ENCODE data around the gene DSCAM. TPM values are rescaled to one million over a fixed set of nuclear protein-coding genes. Genes with fewer than 3 reads are reported as not detected.

Gene DSCAM
- total RNA-seq, 4 donors from 2014 or later = 0.03 TPM; not detected in 3

DNA sequence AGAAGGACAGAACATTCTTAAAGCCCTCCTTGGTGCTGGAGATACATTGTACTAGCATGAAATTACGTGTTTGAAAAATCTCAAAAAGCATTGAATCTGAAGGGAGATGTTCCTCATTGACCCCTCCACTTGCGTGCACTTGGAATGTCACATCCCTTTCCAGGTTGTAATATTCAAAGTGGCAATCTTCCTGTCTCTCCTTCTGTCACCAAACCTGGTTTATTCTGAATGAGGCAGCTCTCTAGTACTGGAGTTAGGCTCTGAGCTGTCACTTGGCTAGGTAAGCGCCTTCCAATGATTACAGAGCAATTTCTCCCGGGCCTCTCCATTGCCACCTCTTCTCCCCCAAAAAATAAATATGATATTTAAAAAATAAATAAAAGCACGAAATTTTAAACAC is 855 bp downstream of the DSCAM start:
- ATAC-seq (no peak), DNase-seq (no peak)
- Histone ChIP-seq H3K4me3 (no peak overlapping the region), H3K36me3 (no peaks in the 10 kb centered on the region), H3K9me3 (no peaks in the 10 kb centered on the region), H3K27ac (no peak overlapping the region), H3K27me3 (peaks cover 12 to 37% (median 24%) of the 10 kb centered on the region in 3 donors), H3K4me1 (no peaks in the 10 kb centered on the region)
- TF ChIP-seq POLR2A (IDR thresholded peaks at IDR 0.05) (no peak), CTCF (IDR thresholded peaks at IDR 0.05 in 4 of 5, conservative IDR thresholded peaks at IDR 0.05 in 1 of 5) (no peak)
- intact Hi-C loops (cut with DNase I; ENCODE audit: low total_unique reads) = no loop called here
- in situ Hi-C loops (cut with MboI; ENCODE audit: low sequenced_read_pairs in 4 of 4) = no loop called here

DNA sequence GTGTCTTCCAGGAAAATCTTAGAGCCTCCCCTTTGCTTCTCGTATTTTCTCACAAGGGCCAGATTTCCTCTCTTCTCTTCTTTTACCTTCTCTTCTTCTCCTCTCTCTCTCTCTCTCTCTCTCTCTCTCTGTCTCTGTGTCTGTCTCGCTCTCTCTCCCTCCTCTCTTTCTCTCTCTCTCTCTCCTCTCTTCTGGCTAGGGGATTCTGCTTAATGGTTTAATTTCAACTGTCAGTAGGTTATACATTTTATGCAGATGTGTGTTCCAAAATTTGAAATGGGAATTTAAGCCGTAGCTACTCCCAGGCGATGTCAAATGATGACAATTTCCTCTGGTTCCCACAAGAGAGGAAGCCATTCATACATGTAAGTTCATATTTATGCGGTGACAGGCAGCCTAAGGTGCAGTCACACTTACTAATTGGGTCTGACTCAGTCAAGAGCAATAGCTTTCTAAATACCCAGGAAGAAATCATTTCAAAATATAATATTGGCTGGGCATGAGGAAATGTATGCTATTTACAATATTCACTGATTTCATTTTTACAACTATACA is 1.4 kb downstream of the DSCAM start:
- intact Hi-C loops (cut with DNase I; ENCODE audit: low total_unique reads) = no loop called here
- Histone ChIP-seq H3K4me1 (no peaks in the 10 kb centered on the region), H3K4me3 (no peak overlapping the region), H3K9me3 (no peaks in the 10 kb centered on the region), H3K27me3 (peaks cover 12 to 38% (median 26%) of the 10 kb centered on the region in 3 donors), H3K36me3 (no peaks in the 10 kb centered on the region), H3K27ac (no peak overlapping the region)
- in situ Hi-C loops (cut with MboI; ENCODE audit: low sequenced_read_pairs in 4 of 4) = no loop called here
- ATAC-seq = no peak
- DNase-seq = no peak
- TF ChIP-seq CTCF (IDR thresholded peaks at IDR 0.05 in 4 of 5, conservative IDR thresholded peaks at IDR 0.05 in 1 of 5) = no peak
- TF ChIP-seq POLR2A (IDR thresholded peaks at IDR 0.05) = no peak

DNA sequence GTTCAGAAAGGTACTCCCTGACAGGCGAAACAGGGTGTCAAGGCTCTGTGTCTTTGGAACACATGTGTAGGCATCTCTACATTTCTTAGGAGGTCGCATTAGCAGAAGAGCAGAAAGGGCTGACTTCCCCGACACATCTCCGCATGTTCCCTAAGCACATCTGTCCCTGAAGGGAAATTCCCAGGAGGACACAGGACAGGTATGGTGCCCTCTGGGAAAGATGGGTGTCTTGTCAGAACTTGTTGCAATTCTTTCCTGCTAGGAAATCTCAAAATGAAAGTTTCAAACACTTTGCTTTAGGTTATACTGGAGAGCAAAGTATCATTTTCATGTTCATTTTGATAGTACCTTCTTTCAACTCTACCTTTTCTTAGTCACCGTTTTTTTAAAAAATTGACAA is 2.0 kb downstream of the DSCAM start:
- DNase-seq (no peak), ATAC-seq (no peak)
- Histone ChIP-seq H3K27ac (no peak overlapping the region), H3K9me3 (no peaks in the 10 kb centered on the region), H3K4me3 (no peak overlapping the region), H3K4me1 (no peaks in the 10 kb centered on the region), H3K36me3 (no peaks in the 10 kb centered on the region), H3K27me3 (peaks cover 12 to 38% (median 31%) of the 10 kb centered on the region in 3 donors)
- TF ChIP-seq POLR2A (IDR thresholded peaks at IDR 0.05) (no peak), CTCF (IDR thresholded peaks at IDR 0.05 in 4 of 5, conservative IDR thresholded peaks at IDR 0.05 in 1 of 5) (no peak)
- intact Hi-C loops (cut with DNase I; ENCODE audit: low total_unique reads) (no loop called here), in situ Hi-C loops (cut with MboI; ENCODE audit: low sequenced_read_pairs in 4 of 4) (no loop called here)

DNA sequence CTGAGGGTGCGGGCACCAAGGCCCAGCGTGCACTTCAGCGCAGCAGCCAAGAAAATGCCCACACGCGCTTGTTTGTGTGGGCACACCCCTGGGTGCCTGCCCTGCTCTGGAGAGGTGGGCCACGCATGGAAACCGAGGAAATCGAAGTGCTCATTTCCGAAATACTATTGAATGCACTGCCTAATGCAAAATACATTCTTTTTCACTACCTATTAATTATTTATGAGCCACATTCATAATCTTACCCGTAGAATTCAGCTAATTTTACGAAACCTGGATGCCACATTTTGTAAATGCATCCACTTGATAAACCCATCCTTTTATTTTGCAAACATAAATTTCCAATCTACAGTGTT is 4.8 kb downstream of the DSCAM start:
- DNase-seq = no peak
- Histone ChIP-seq H3K27ac (no peak overlapping the region), H3K36me3 (no peaks in the 10 kb centered on the region), H3K9me3 (no peaks in the 10 kb centered on the region), H3K4me1 (no peaks in the 10 kb centered on the region), H3K27me3 (peaks cover 9 to 33% (median 23%) of the 10 kb centered on the region in 3 donors), H3K4me3 (no peak overlapping the region)
- TF ChIP-seq CTCF (IDR thresholded peaks at IDR 0.05 in 4 of 5, conservative IDR thresholded peaks at IDR 0.05 in 1 of 5) (no peak), POLR2A (IDR thresholded peaks at IDR 0.05) (no peak)
- in situ Hi-C loops (cut with MboI; ENCODE audit: low sequenced_read_pairs in 4 of 4) = no loop called here
- intact Hi-C loops (cut with DNase I; ENCODE audit: low total_unique reads) = no loop called here
- no peak for ATAC-seq
